Naive thymus-derived CD8-positive, alpha-beta T cell (primary cell): ENCODE data around the gene ZNF786. TPM values are rescaled to one million over a fixed set of nuclear protein-coding genes. Genes with fewer than 3 reads are reported as not detected.

Experiments used
- ATAC-seq, 2 donors: fragments of 150-1000 bp; cut with Tn5 transposase in 1 of 2; sonication (Bioruptor Pico), chemical (Tn5 transposase) in 1 of 2; 1 replicate in 1 of 2; 2 replicates in 1 of 2; pipeline ENCODE4 v1.10.0; 2021; ENCODE audit warnings: mild to moderate bottlenecking in 2 of 2, moderate library complexity in 2 of 2
- POLR2A ChIA-PET: fragments of 350-600 bp; sonication (Branson Sonifier 250); formaldehyde crosslinking; loops from one replicate; lab custom pipeline; 2021; ENCODE audit warnings: antibody characterized with exemption; lab: Charles Lee
- DNase-seq, 10 donors: peaks; one replicate each; pipeline versions ENCODE4 v3.0.0 to v3.0.0-alpha.2; 2020 to 2022
- H3K27ac Mint-ChIP-seq, 10 donors: one replicate each; pipeline ENCODE4 v1.8.0; 2020 to 2022; ENCODE audit warnings: mild to moderate bottlenecking in 10 of 10, mixed read lengths in 10 of 10, moderate library complexity in 4 of 10, inconsistent platforms in 1 of 10
- H3K27me3 Mint-ChIP-seq, 5 donors: one replicate each; pipeline ENCODE4 v1.8.0; 2021 to 2022; ENCODE audit warnings: mixed read lengths in 5 of 5
- H3K36me3 Mint-ChIP-seq, 3 donors: one replicate each; pipeline ENCODE4 v1.8.0; 2020 to 2022; ENCODE audit warnings: mixed read lengths in 3 of 3, mild to moderate bottlenecking in 2 of 3, inconsistent platforms in 1 of 3
- H3K4me1 Mint-ChIP-seq, 4 donors: one replicate each; pipeline ENCODE4 v1.8.0; 2021 to 2022; ENCODE audit warnings: mixed read lengths in 4 of 4
- H3K4me3 Mint-ChIP-seq, 10 donors: one replicate each; pipeline ENCODE4 v1.8.0; 2020 to 2022; ENCODE audit warnings: mild to moderate bottlenecking in 10 of 10, mixed read lengths in 10 of 10, moderate library complexity in 6 of 10, inconsistent platforms in 1 of 10
- H3K9me3 Mint-ChIP-seq, 9 donors: one replicate each; pipeline ENCODE4 v1.8.0; 2020 to 2022; ENCODE audit warnings: mixed read lengths in 9 of 9, mild to moderate bottlenecking in 3 of 9, inconsistent platforms in 1 of 9, moderate library complexity in 1 of 9
- polyA plus RNA-seq, 3 donors: library from polyadenylated mRNA; unstranded; fragments of 300-500 nt; fragmentation: Illumina TruSeq; gene quantifications; one replicate each; pipeline ENCODE4 v1.2.3, GENCODE V29; 2021
- total RNA-seq, 8 experiments: library from RNA in 2 of 8; stranded (reverse) in 2 of 8; gene quantifications; one replicate each; pipeline ENCODE4 v1.2.3 and lab custom pipeline; 2021 to 2026

The ZNF786 gene, protein sequence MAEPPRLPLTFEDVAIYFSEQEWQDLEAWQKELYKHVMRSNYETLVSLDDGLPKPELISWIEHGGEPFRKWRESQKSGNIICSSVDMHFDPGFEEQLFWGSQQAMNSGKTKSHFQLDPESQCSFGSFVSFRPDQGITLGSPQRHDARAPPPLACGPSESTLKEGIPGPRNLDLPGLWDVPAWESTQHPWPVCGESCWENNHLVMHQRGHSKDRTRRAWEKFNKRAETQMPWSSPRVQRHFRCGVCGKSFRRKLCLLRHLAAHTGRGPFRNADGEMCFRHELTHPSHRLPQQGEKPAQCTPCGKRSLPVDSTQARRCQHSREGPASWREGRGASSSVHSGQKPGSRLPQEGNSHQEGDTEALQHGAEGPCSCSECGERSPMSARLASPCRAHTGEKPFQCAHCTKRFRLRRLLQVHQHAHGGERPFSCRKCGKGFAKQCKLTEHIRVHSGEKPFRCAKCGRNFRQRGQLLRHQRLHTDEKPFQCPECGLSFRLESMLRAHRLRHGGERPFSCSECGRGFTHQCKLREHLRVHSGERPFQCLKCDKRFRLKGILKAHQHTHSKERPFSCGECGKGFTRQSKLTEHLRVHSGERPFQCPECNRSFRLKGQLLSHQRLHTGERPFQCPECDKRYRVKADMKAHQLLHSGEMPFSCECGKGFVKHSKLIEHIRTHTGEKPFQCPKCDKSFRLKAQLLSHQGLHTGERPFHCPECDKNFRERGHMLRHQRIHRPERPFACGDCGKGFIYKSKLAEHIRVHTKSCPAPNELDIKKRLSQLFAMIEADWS
- total RNA-seq (10 to 100 TPM; 16.3 to 17.6 TPM), polyA plus RNA-seq (10 to 100 TPM in 1 of 3 donors, 1 to 10 TPM in 2; 5.9 to 18.4 (median 8.8) TPM), total RNA-seq (lab: John Stamatoyannopoulos, UW) (10.8 to 36.0 (median 18.8) reads per million in 6 experiments)

DNA sequence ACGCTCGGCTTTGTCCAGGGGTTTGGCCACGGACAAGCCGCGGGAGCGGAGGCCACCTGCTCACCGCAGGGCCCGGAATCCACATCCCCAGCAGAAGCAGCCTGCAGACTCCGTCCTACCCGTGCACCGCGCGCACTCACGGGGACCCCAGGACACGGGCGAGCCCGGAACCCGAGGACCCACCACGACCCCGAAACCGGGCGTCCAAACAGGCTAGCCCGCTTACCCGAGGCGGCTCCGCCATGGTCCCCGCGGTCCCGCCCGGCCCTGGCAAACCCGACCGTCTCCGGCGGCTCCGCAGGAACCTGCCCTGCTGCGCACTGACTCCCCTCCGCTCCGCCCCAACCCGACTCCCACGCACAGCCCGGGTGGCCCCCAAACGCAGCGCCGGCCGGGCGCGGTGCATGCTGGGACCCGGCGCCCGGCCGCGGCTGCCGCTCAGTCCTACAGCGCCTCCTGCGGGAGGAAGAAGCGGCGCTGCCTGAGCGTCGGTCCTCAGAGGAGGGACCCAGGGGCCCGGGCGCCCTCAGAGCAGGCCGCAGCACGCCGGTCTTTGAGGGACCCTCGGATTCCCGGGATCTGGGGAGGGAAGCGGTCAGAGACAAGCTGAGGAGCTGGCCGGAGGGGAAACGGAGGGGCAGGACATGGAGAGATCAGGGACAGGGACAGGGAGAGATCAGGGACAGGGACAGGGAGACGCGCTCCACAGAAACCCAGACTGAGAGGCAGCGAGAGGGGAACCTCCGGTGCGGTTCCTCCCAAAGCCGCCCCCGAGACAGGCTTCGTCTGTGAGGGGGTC, at the start of gene ZNF786:
Gene ZNF786 (minus strand): TSS at position 322 of the 799 bp plus-strand sequence. CDS start 78 bp downstream, at position 244.
- peak within 1 kb of the TSS; percentile 96 to 100 (median 99) for H3K27ac Mint-ChIP-seq
- H3K36me3 Mint-ChIP-seq: peaks cover 0 to 4% (median 2%) of the 10 kb centered on the region in 3 donors
- H3K4me1 Mint-ChIP-seq: peaks cover 15 to 42% (median 35%) of the 10 kb centered on the region in 4 donors
- peaks cover 0 to 2% (median 0%) of the 10 kb centered on the region in 9 donors for H3K9me3 Mint-ChIP-seq
- no peaks in the 10 kb centered on the region for H3K27me3 Mint-ChIP-seq
- POLR2A ChIA-PET: interaction anchor here (0.6 to 3.0 kb wide), 10 partner anchors 19 to 105 kb away, joined by 3 to 17 read pairs (median 4); partner anchors contain the start of genes PDIA4, ZNF398 and ZNF425
- ATAC-seq (peak; percentile 84 to 85), DNase-seq (peak; percentile 88 to 95 (median 93))
- H3K4me3 Mint-ChIP-seq: peak within 1 kb of the TSS; percentile 94 to 100 (median 100)

DNA sequence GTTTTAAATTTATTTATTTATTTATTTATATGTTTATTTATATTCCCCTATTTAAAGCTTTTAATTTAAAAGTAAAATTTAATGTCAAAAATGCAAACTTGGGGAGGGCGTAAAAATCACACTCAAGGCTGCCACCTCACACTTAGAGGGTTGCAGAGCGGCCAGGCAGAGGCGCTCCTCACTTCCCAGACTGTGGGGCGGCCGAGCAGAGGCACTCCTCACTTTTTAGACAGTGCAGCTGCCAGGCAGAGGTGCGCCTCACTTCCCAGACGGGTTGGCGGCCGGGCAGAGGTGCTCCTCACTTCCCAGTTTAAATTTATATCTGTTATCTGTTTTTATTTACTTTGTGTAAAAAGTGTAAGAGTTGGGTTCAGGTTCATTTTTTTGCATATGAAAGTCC, 45.6 kb upstream of the ZNF786 start:
- H3K4me1 Mint-ChIP-seq: peaks cover 0 to 2% (median 0%) of the 10 kb centered on the region in 4 donors
- POLR2A ChIA-PET: no interaction called here
- H3K27ac Mint-ChIP-seq: no peak overlapping the region
- peaks cover 1 to 13% (median 12%) of the 10 kb centered on the region in 3 donors for H3K36me3 Mint-ChIP-seq
- no peak for ATAC-seq
- H3K4me3 Mint-ChIP-seq: no peak overlapping the region
- no peaks in the 10 kb centered on the region for H3K27me3 Mint-ChIP-seq
- no peak for DNase-seq
- peaks cover 0 to 6% (median under 1%) of the 10 kb centered on the region in 9 donors for H3K9me3 Mint-ChIP-seq

DNA sequence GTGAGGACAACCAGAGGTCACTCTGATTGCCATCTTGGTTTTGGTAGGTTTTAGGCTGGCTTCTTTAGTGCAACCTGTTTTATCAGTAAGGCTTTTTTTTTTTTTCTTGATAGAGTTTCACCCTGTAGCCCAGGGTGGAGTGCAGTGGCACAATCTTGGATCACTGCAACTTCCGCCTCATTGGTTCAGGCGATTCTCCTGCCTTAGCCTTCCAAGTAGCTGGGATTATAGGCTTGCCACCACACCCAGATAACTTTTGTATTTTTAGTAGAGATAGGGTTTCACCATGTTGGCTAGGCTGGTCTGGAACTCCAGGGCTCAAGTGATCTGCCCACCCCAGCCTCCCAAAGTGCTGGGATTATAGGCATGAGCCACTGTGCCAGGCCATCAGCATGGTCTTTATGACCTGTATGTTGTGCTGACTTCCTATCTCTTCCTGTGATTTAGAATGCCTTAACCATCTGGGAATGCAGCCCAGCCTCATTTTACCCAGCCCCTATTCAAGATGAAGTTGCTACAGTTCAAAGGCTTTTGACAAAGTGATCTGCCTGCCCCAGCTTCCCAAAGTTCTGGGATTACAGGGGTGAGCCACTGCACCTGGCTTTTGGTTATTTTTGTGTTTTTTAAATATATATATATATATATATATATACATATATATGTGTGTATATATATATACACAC, 42.7 kb upstream of the ZNF786 start:
- DNase-seq (no peak), ATAC-seq (no peak)
- Mint-ChIP-seq H3K27me3 (no peaks in the 10 kb centered on the region), H3K9me3 (peaks cover 0 to 15% (median 7%) of the 10 kb centered on the region in 9 donors), H3K27ac (no peak overlapping the region), H3K36me3 (peaks cover 9 to 28% (median 20%) of the 10 kb centered on the region in 3 donors), H3K4me1 (peaks cover 0 to 3% (median 1%) of the 10 kb centered on the region in 4 donors), H3K4me3 (no peak overlapping the region)
- POLR2A ChIA-PET: interaction anchor here (1.9 kb wide), 1 partner anchor 14 kb away, joined by 6 read pairs; the partner anchor contains the start of gene ZNF398

DNA sequence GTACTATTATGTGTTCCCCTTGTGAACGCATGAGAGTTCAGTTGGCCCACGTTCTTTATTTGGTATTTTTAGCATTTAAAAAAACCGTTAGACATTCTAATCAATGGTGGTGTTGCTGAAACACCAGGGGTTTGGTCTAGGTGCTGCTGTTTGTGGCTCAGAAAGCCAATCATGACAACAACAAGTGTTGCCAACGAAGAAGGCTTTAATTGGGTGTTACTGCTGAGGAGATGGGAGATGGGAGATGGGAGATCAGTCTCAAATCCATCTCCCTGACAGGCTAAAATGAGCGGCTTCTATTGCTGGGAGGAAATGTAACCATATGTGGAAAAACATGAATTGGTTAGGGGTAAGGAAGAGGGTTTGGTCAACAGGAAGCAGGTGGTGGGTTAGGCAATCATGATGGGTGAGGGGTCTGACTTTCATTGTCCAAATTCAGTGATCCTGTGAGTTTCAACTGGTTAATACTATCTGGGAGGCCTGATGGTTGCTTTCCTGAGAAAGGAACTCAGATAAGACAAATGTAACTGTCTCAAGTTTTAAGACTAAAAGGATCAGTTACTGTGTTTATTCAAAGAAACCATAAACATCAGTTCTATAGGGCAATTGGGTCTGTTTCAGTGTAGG, 40.2 kb upstream of the ZNF786 start:
- H3K27ac Mint-ChIP-seq: peak overlapping the region in 2 of 10 donors; percentile 63 to 70

DNA sequence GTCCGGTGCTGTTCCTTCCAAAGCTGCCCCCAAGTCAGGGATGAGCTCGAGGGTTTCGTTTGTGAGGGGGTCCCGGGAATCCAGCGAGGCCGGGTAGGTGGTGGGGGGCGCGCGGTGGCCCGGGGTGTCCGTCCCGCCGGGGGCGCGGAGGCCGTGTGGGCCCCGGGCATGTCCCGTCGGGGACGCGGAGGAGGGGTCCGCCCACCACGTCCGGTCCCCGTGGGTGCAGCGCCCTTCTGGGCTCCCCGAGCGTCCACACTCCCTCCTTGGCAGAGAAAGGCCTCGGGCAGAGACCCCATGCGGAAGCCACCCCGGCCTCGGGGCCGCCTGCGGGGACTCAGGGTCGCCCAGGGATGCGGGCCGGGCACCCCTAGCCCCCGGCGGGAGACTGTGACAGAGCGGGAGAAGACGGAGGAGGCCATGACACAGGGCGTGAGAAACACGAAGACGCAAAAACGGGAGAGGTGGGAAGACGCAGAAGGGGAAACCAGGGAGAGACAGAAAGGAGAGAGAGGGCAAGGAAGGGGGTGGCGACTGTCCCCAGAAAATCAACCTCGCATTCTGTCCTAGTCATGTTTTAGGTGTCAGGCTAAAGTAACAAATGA, 36.2 kb upstream of the ZNF786 start:
- peak; percentile 27 to 72 (median 52) for DNase-seq
- peaks cover 21 to 38% (median 25%) of the 10 kb centered on the region in 4 donors for H3K4me1 Mint-ChIP-seq
- ATAC-seq: peak; percentile 47 to 56
- H3K4me3 Mint-ChIP-seq: peak overlapping the region; percentile 89 to 100 (median 99)
- POLR2A ChIA-PET: interaction anchor here (0.6 to 5.1 kb wide), 8 partner anchors 21 to 186 kb away, joined by 3 to 98 read pairs (median 6); partner anchors contain the start of genes ZNF282, ZNF398 and ZNF786
- H3K9me3 Mint-ChIP-seq: peaks cover 0 to 15% (median 7%) of the 10 kb centered on the region in 9 donors
- peak overlapping the region; percentile 92 to 100 (median 98) for H3K27ac Mint-ChIP-seq
- H3K27me3 Mint-ChIP-seq: no peaks in the 10 kb centered on the region
- H3K36me3 Mint-ChIP-seq: peaks cover 9 to 21% (median 16%) of the 10 kb centered on the region in 3 donors

More for the DNA sequence above, 40.2 kb upstream of the ZNF786 start:
- Mint-ChIP-seq H3K4me3 (no peak overlapping the region), H3K4me1 (peaks cover 10 to 23% (median 13%) of the 10 kb centered on the region in 4 donors), H3K36me3 (peaks cover 9 to 27% (median 21%) of the 10 kb centered on the region in 3 donors), H3K9me3 (peaks cover 0 to 15% (median 7%) of the 10 kb centered on the region in 9 donors), H3K27me3 (no peaks in the 10 kb centered on the region)
- DNase-seq (no peak), ATAC-seq (no peak)
- POLR2A ChIA-PET: no interaction called here

DNA sequence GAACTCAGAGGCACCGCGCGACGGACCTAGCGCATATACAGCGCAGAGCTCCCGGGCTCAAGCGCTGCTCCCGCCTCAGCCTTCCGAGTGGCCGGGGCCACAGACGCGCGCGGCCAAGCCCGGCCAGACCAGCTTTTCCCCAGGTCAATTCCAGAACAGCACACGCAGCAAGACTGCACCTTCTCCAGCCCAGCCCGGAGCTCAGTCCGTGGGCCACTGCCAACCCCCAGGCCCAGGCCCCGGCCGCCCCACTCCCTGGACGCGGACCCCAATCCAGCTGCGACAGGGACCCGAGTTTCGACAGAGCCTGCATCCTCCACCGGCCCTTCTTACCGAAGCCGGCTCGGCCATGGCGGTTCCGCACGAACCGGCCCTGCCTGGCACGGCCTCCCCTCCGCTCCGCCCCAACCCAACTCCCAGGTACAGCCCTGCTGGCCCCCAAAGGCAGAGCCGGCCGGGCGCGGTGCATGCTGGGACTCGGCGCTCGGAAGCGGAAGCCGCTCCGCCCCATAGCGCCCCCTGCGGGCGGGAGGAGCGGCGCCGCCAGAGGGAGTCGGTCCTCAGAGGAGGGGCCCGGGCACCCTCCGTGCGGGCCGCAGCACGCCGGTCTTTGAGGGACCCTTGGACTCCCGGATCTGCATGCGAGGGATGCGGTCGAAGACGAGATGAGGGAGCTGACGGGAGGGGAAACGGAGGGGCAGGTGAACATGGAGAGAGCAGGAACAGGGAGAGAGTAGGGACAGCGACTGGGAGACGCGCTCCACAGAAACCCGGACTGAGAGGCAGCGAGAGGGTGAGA, 35.5 kb upstream of the ZNF786 start, which contains the start of gene ZNF425:
Gene ZNF425 (minus strand): TSS at position 462 of the 799 bp plus-strand sequence. CDS start 111 bp downstream, at position 351.
- DNase-seq: peak; percentile 87 to 99 (median 93)
- H3K27me3 Mint-ChIP-seq: no peaks in the 10 kb centered on the region
- peaks cover 21 to 38% (median 25%) of the 10 kb centered on the region in 4 donors for H3K4me1 Mint-ChIP-seq
- peak within 1 kb of the TSS; percentile 89 to 100 (median 99) for H3K4me3 Mint-ChIP-seq
- ATAC-seq: peak; percentile 85 to 86
- peak within 1 kb of the TSS; percentile 92 to 100 (median 98) for H3K27ac Mint-ChIP-seq
- peaks cover 0 to 9% (median 7%) of the 10 kb centered on the region in 9 donors for H3K9me3 Mint-ChIP-seq
- POLR2A ChIA-PET: interaction anchor here (0.6 to 5.1 kb wide), 12 partner anchors 9 to 185 kb away, joined by 3 to 98 read pairs (median 4); partner anchors contain the start of genes ZNF282, ZNF398, ZNF783 and ZNF786
- H3K36me3 Mint-ChIP-seq: peaks cover 7 to 15% (median 9%) of the 10 kb centered on the region in 3 donors

GRCh38 chr7:149125189-149125862, 34.8 kb upstream of the ZNF786 start:
- Mint-ChIP-seq H3K4me1 (peaks cover 21 to 38% (median 25%) of the 10 kb centered on the region in 4 donors), H3K9me3 (peaks cover 0 to 2% (median 0%) of the 10 kb centered on the region in 9 donors), H3K4me3 (peak overlapping the region; percentile 89 to 100 (median 99)), H3K27ac (peak overlapping the region; percentile 92 to 100 (median 98)), H3K36me3 (peaks cover under 1 to 8% (median 2%) of the 10 kb centered on the region in 3 donors), H3K27me3 (no peaks in the 10 kb centered on the region)
- DNase-seq: peak in 1 of 10 donors; percentile 4
- POLR2A ChIA-PET: interaction anchor here (0.6 to 5.1 kb wide), 10 partner anchors 9 to 185 kb away, joined by 3 to 98 read pairs (median 4); partner anchors contain the start of genes ZNF398, ZNF783 and ZNF786
- no peak for ATAC-seq

GRCh38 chr7:149109969-149110368, 19.5 kb upstream of the ZNF786 start:
- Mint-ChIP-seq H3K27ac (no peak overlapping the region), H3K4me1 (no peaks in the 10 kb centered on the region), H3K4me3 (no peak overlapping the region), H3K27me3 (no peaks in the 10 kb centered on the region), H3K9me3 (no peaks in the 10 kb centered on the region), H3K36me3 (peaks cover 0 to 9% (median 6%) of the 10 kb centered on the region in 3 donors)
- DNase-seq (no peak), ATAC-seq (no peak)
- POLR2A ChIA-PET: no interaction called here

GRCh38 chr7:149104749-149105148, 14.2 kb upstream of the ZNF786 start:
- ATAC-seq (no peak), DNase-seq (no peak)
- Mint-ChIP-seq H3K4me1 (peaks cover 0 to 2% (median 0%) of the 10 kb centered on the region in 4 donors), H3K9me3 (no peaks in the 10 kb centered on the region), H3K4me3 (no peak overlapping the region), H3K27ac (no peak overlapping the region), H3K36me3 (peaks cover 0 to 15% (median 8%) of the 10 kb centered on the region in 3 donors), H3K27me3 (no peaks in the 10 kb centered on the region)
- POLR2A ChIA-PET: interaction anchor here (0.5 kb wide), 1 partner anchor 12 kb away, joined by 6 read pairs; no protein-coding TSS in a partner anchor
